DLD1 (cell line): ENCODE results near the gene ATP5F1E.

Experiments
- in situ Hi-C: cut with HindIII; loops from 2 replicates; pipeline ENCODE4 v1.10.0; 2017; ENCODE audit warnings: low sequenced_read_pairs

The ATP5F1E gene

DNA sequence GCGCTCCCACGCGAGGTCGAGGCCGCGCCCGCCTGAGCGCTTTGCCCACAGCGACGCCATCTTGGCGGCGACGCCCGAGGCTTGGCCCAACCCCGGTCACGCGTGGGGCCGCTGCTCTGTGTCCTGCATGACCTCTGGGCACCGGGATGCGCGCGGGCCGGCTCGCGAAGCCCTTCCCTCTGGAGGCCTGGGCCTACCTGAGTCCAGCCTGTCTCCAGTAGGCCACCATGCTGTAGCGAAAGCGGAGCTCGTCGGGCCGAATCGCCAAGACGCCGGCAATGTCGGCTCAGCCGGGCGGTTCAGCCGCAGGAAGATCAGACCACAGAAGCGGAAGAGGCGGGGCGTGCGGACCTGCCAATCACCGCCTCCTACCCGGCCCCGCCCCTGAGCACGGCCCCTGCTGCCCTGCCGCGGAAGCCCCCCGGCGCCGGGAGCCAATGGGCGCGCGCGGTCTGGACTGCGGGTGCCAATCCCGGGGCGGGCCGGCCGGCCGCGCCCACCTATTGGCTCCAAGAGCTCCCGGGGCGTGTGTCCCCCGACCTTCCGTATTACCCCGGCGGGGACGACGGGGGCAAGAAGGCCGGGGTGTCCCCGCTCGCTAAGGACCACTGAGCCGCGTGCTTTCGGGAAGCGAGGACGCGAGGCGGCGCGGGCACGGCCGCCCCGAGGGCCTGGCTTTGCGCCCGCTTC lies at the start of gene ATP5F1E:
ATP5F1E (minus strand) TSS at position 313 of the 690 bp plus-strand sequence; CDS start at position 229, 84 bp downstream.
- in situ Hi-C loops, result no loop called here

GRCh38 chr20:59081036-59081435 lies 48.9 kb upstream of the ATP5F1E start:
- in situ Hi-C loops, result loop anchor here (25.0 kb wide), 1 partner anchor 381 kb away; no protein-coding TSS in a partner anchor

- in situ Hi-C loops, result loop anchor here (25.0 kb wide), 1 partner anchor 384 kb away; no protein-coding TSS in a partner anchor
Measured at GRCh38 chr20:59078231-59078630, 46.1 kb upstream of the ATP5F1E start.

GRCh38 chr20:59077705-59078104 lies 45.6 kb upstream of the ATP5F1E start:
- in situ Hi-C loops, result loop anchor here (25.0 kb wide), 1 partner anchor 385 kb away; no protein-coding TSS in a partner anchor

DNA sequence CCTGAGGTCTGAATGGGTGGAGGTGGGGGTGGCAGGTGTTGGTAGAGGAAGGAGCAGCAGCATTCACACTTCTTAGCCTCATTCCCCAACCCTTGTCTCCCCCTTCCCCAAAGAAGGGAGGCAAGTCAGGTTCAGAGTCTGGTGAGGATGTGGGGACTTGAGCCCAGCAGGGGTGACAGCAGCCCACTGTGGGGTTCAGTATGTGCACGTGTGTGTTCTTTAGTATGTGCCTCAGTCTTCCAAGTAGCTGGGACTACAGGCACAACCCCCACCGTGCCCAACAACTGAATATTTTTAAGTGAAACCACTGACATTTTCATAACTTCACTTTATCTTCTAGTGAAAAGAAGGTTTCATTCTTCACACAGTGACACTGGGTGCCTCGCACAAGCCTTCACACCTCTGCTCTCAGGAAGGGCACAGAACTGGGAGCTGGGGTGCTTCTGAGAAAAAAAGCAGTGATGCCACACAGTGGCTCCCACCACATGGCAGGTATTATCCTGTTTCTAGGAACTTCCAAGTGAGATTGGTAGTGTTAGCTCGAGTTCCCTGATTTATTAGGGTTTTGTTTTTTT lies 43.9 kb upstream of the ATP5F1E start:
- in situ Hi-C loops, result loop anchor here (25.0 kb wide), 1 partner anchor 386 kb away; no protein-coding TSS in a partner anchor

DNA sequence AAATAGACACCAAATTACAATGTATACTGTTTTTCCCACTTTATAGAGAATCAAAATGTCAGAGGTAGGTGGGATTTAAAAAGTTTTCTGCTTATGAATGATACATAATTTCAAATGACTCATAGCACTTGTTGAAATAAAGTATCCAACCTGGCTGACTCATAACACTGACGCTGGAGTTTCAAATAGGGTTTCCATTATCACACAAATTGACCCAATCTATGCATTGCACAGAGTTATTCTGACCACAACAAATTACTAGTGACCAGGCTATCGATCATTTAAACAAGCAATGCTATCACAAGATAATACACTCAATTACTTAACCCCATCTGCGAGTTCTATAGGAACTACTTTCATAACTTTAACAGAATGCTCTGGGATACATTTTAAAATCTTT lies 42.3 kb upstream of the ATP5F1E start:
- in situ Hi-C loops, result no loop called here

DNA sequence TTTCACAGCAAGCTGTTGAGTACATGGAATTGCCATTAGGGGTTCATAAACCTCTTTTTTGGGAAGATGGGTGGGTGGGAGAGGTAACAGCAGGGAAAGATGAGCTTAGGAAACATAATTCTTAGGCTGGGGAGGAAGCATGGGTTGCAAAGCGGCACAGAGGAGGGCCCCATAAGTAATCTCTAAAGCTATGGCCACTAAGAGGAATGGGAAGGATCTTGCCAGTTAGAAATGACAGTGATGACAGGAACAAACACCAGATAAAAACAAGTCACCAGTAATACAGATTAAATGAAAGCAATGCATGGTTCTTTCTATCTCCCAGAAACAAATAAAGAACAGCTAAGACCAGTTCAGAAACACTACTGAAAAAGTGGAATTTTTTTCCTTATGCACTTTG lies 41.4 kb upstream of the ATP5F1E start:
- in situ Hi-C loops, result no loop called here

GRCh38 chr20:59071216-59071615 lies 39.1 kb upstream of the ATP5F1E start:
- in situ Hi-C loops, result no loop called here

- in situ Hi-C loops, result no loop called here
Measured at GRCh38 chr20:59069026-59069425, 36.9 kb upstream of the ATP5F1E start.

DNA sequence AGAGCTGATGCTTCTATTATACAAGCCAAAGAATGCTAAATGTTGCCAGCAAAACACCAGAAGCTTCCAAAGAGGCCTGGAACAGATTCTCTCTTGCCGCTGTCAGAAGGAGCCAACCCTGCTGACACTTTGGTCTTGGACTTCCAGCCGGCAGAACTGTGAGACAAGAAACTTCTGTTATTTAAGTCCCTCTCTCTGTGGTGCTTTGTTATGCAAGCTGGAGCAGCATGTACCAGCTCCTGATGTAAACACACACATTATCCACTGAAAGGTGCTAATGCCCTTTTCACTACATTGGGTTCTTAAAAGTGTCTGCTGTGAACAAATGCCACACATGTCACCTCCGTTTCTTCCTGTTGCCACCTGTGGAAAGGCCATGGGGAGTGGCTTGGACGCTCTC lies 36.4 kb upstream of the ATP5F1E start:
- in situ Hi-C loops, result no loop called here

DNA sequence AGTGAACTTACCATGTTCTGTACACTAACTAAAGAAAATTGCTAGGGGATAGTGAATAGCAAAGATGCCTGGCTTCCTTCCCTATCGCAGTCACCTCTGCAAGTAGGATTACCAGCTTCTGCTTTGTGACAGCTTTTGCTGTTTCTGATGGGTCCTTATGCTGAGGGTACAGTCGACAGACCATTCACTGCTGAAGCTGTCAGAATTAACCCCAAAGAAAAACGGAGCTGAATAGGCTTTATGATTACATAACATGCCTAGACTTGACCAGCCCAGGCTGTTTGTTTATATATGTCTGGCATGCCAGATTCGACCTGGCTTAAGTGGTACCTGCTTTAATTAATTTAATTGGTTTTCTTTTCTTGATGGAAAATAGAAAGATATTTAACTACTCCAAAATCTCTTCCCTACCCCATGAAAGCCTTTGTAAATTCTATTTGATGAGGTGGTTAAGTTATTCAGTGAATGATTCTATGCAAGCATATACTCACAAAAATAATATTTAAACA lies 32.1 kb upstream of the ATP5F1E start:
- in situ Hi-C loops, result no loop called here

- in situ Hi-C loops, result no loop called here
Measured at GRCh38 chr20:59063358-59064213, 31.5 kb upstream of the ATP5F1E start.

GRCh38 chr20:59062081-59062480 lies 29.9 kb upstream of the ATP5F1E start:
- in situ Hi-C loops, result no loop called here

- in situ Hi-C loops, result no loop called here
Measured at GRCh38 chr20:59055302-59055701, 23.2 kb upstream of the ATP5F1E start.

GRCh38 chr20:59051666-59052185 lies 19.6 kb upstream of the ATP5F1E start:
- in situ Hi-C loops, result no loop called here

DNA sequence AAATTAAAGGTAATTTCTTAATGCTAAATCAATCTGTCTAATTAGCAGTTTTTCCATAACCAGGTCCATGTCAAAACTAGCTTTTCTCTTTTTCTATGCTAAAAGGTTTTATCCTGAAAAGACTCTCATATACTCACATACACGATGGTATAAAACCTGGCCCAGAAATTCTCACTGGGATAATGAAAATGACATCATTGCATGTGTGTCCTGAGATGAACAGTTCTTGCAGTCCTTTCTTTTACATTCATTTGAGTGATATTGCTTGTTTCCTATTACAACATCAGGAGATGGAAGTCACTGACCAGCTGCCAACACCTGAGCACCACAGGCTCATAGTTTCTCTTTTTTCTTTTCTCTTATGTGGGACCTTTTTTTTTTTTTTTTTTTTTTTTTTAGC lies 18.3 kb upstream of the ATP5F1E start:
- in situ Hi-C loops, result no loop called here

DNA sequence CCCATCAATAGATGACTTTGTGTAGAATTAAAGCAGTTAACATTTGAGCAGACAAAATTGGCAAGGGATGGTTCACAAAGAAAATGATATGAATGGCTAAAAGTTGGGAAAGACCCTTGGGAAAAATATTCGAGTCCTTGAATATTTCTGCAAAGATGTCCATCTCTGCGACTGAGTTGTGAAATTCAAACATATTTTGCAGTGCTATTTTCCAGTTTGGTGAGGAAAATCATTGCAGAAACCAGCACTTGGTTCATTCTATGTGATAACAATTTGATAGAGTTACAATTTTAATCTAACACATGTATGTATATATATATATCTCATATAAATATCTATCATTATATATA lies 16.5 kb upstream of the ATP5F1E start:
- in situ Hi-C loops, result no loop called here

DNA sequence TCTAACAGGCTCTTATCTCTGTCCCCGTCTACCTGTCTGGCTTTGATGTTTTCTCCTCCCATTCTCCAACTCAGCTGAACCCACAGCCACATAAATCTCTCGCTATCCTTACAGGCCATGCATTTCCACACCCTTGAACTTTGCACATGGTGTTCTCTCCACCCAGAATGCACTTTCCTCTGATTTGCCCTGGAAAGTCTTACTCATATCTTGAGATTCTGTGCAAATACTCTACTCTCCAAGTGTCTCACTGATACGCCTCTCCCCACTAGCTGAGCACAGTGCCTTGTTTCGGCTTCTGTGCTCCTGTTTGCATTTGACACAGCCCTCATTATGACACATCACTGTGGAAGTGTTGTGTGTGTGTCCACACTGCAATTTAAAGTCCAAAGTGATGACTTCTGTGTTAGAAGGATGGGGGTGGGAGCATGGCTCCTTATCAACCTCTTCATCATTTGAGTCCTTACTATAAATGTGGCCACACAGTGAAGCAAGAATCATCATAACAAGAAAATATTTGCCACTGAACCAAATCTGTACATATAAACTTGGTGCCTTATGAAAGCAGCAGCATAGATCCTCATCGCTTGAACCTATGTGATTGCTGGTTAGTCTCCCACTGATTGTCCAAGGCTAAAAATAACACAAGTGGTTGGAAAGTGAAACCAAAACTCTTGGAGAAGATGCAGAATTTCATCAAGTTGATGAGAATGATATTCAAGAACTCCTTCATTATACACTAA lies 16.0 kb upstream of the ATP5F1E start:
- in situ Hi-C loops, result no loop called here

- in situ Hi-C loops, result no loop called here
Measured at GRCh38 chr20:59046862-59047261, 14.7 kb upstream of the ATP5F1E start.

GRCh38 chr20:59044796-59045195 lies 12.7 kb upstream of the ATP5F1E start:
- in situ Hi-C loops, result loop anchor here (5.0 kb wide), 1 partner anchor 72 kb away; no protein-coding TSS in a partner anchor
